NT2/D1 (cell line): ENCODE measurements around the gene UBE2N.
"Not testable (repeated sequence)": the region's sequence is repeated elsewhere in the genome, so short reads cannot be mapped to it uniquely, and the experiment has no call there.

Source experiments
- DNase-seq: peaks from one replicate; pipeline ENCODE4 v3.0.0-alpha.2; 2011; ENCODE audit warnings: low read depth, low spot score
- H3K27me3 ChIP-seq: 2 replicates; pipeline ENCODE4 v1.6.0; 2011; ENCODE audit warnings: mild to moderate bottlenecking; ENCODE audit not compliant: insufficient read length, insufficient read depth
- H3K36me3 ChIP-seq: 2 replicates; pipeline ENCODE4 v1.6.1; 2011; ENCODE audit warnings: mild to moderate bottlenecking, low read length, mixed read lengths; ENCODE audit not compliant: insufficient read depth, insufficient read length
- H3K4me1 ChIP-seq: 2 replicates; pipeline ENCODE4 v1.5.1; 2011; ENCODE audit not compliant: insufficient read depth, insufficient read length
- H3K4me3 ChIP-seq: 2 replicates; pipeline ENCODE4 v1.5.1; 2011; ENCODE audit warnings: low read depth; ENCODE audit not compliant: insufficient read length
- H3K9ac ChIP-seq: 2 replicates; pipeline ENCODE4 v1.6.0; 2011; ENCODE audit warnings: low read depth; ENCODE audit not compliant: insufficient read length
- H3K9me3 ChIP-seq: 2 replicates; pipeline ENCODE4 v1.5.1; 2011; ENCODE audit warnings: mild to moderate bottlenecking, low read length; ENCODE audit not compliant: insufficient read depth
- SUZ12 ChIP-seq: IDR thresholded peaks from 2 replicates; pipeline ENCODE4 v1.6.1; 2011; ENCODE audit not compliant: insufficient read length, insufficient read depth; ENCODE audit errors: extremely low read depth
- YY1 ChIP-seq: IDR thresholded peaks from 2 replicates; pipeline ENCODE4 v1.6.1; 2011; ENCODE audit not compliant: insufficient read length, insufficient read depth
- ZNF274 ChIP-seq: IDR thresholded peaks from 2 replicates; pipeline ENCODE4 v1.6.1; 2011; ENCODE audit warnings: mild to moderate bottlenecking, low read depth, low read length

The UBE2N gene

DNA sequence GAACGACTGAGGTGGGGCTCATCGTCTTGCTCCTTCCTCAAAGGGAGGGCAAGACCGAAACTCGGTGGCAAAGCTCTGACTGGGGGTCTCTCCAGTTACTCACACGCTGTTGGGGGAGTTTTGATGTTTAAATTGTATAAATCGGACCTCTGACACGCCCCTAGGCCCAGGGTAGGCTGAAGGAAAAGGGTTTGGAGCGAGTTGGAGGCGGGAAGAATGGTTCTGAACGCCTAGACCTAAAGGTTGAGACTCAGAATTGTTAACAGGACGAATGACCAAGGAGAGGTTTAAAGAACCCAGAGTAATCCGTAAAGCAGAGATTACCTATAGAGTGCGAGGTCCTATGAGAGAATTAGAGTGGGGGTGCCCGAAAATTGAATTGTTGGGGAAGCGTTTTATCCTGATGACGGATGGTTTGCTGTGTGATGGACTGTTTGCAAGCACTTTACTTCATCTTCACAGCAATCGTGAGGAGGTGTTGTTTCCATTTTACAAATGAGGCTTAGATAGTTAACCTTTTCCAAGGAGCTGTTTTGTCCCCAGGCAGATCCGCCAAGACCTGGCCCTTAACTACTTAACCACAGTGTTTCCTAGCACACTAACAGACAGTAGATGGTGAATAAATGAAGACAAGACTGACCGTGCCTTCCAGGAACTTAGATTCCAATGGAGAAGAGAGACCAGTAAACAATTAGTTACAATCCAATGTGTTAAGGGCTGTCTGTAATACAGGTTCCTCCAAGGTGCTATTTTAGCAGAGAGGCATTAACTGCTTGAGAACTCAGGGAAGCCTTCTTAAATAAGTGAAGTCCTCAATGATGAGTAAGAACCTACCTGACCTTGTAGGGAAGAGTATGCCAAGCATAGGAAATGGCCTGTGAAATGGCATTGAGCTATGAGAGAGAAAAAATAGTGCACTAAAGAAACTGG lies 929 bp upstream of the UBE2N start:
- Histone ChIP-seq H3K4me1 (peaks cover 2% of the 10 kb centered on the region), H3K36me3 (peaks cover 6% of the 10 kb centered on the region), H3K9ac (peak overlapping the region; percentile 96), H3K9me3 (no peaks in the 10 kb centered on the region), H3K4me3 (peak overlapping the region; percentile 79), H3K27me3 (no peaks in the 10 kb centered on the region)
- DNase-seq, result no peak
- TF ChIP-seq YY1, result no peak
- no peak for TF ChIP-seq ZNF274
- no peak for TF ChIP-seq SUZ12

DNA sequence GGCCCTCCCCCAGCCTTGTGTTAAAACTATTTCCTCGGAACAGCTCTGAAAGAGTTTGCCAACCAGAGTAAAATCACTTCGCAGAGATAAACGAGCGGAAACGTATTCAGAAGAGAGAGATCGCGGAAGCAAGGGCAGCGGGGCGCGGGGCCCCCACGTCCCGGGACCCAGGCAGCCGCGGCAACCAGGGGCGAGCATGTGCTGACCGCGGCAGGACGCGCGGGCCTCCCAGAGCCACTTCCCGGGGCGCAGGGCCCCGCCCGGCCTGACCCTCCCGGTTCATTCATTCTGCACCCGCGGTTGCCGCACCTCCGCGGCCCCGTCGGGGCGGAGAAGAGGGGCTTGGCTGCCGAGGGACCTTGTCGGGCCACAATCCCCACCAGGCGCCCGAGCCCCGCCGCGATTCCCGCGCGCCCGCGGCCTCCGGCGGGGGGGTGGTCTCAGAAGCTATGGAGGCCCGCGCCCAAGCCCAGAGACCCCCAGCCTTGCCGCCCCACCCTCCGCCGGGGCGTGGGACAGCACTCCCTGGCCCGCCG lies 598 bp downstream of the UBE2N start:
- H3K4me1 ChIP-seq, result peaks cover 2% of the 10 kb centered on the region

DNA sequence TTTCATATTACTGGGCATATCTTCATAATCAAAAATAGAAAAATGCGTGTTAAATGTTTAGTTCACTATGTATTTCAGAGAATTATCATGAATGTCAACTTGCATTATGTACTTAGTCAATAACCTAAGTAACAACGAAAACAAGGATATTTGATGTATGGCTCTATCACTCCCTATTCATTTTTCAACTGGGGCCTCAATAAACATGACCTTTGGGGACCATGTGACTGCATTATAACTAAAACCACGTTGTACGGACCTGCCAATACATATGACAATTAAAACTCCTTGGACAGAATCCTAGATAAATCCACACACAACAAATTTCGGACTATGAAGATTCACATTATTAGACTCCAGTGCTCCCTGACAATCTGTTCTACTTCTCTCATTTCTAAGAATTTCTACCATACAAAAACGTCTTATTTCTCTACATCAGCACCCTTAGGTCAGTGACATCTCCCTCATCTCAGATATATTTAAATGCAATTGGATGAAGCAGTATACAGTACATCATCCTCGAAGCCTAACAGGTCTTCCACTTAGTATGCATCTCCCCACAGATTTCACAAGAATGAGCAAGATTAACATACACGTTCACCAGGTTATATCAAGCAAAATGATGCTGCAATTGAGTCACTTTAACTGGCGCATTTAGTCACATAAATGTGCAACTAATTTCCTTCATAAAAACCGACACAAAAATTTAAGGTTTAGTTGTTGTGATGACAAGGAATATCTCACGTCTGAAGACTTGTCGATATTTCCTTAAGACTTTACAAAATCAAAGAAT lies 1.5 kb downstream of the UBE2N start:
- Histone ChIP-seq H3K4me1 (peaks cover 2% of the 10 kb centered on the region), H3K9ac (peak overlapping the region; percentile 95), H3K27me3 (no peaks in the 10 kb centered on the region)

More for the DNA sequence above, 598 bp downstream of the UBE2N start:
- TF ChIP-seq ZNF274 (no peak), SUZ12 (no peak), YY1 (no peak)
- Histone ChIP-seq H3K9me3 (no peaks in the 10 kb centered on the region), H3K36me3 (peaks cover 6% of the 10 kb centered on the region), H3K9ac (peak overlapping the region; percentile 95), H3K27me3 (no peaks in the 10 kb centered on the region), H3K4me3 (peak overlapping the region; percentile 87)
- no peak for DNase-seq

DNA sequence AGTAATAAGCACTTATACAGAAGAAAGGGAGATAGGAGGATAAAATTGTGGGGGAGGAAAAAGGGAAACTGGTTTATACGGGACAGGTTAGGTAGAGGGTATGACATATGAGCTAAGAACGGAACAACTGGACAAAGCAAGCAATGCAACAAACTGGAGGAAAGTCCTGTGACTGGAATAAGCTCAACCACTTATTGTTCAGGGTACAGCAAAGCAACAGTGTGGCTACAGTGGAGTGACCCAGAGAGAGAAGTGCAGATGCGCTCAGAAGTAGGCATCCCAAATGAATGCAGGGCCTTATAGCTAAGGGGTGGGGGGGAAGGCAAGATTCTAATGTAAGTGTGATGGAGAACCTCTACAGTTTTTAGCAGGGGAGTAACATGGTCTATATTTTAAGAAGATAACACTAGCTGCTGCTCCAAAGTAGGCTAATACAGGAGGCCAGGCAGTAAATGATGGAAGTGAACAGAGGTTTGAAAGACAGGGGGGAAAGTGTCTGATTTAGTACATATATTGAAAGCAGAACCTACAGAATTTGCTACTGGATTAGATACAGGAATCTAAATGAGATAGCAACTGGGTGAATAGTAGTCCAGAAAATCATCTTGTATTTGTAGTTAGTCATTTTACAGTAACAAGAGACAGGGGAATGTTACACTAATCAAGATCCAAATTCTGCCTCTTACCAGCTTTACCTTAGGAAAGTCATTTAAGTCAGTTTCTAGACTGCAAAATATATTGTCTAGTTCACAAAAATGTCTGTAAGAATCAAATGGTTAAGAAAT lies 3.3 kb downstream of the UBE2N start:
- Histone ChIP-seq H3K4me1 (no peaks in the 10 kb centered on the region), H3K36me3 (peaks cover 6% of the 10 kb centered on the region), H3K9ac (no peak overlapping the region), H3K27me3 (no peaks in the 10 kb centered on the region), H3K4me3 (no peak overlapping the region), H3K9me3 (no peaks in the 10 kb centered on the region)
- no peak for DNase-seq
- TF ChIP-seq YY1, result no peak

More for the DNA sequence above, 1.5 kb downstream of the UBE2N start:
- Histone ChIP-seq H3K4me3 (peak overlapping the region; percentile 87), H3K36me3 (peaks cover 6% of the 10 kb centered on the region), H3K9me3 (no peaks in the 10 kb centered on the region)
- DNase-seq, result no peak
- no peak for TF ChIP-seq ZNF274
- TF ChIP-seq SUZ12, result no peak
- TF ChIP-seq YY1, result no peak

DNA sequence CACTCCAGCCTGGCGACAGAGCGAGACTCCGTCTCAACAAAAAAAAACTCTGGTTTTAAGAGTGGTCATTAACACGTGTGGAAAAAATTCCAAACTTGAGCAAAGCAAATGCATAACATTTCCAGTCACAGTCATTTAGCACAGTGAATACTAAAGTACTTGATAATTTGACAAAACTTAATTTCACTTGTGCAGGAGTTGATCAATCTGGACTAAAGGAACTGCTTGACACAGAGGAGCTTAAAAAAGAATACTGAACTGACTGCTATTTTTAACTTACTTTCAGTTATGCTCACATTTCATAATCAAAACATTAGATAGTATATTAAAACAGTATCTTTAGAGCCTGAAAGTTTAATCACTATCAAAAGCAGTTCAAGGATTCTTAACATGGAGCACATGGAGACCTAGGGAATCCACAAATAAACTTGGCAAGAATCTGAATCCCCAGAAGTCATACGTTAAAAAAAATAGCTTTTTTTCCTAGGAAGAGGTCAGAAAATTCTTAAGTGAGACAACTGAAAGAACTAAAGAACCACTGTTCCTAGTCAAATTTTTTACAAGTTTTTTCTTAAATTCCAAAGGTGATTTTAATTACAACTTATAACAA lies 7.4 kb downstream of the UBE2N start:
- peaks cover 6% of the 10 kb centered on the region for H3K36me3 ChIP-seq
- H3K4me1 ChIP-seq, result no peaks in the 10 kb centered on the region
- H3K9ac ChIP-seq, result no peak overlapping the region
- no peaks in the 10 kb centered on the region for H3K27me3 ChIP-seq
- H3K4me3 ChIP-seq, result no peak overlapping the region
- no peak for DNase-seq
- TF ChIP-seq YY1 (no peak), ZNF274 (no peak), SUZ12 (no peak)
- no peaks in the 10 kb centered on the region for H3K9me3 ChIP-seq

DNA sequence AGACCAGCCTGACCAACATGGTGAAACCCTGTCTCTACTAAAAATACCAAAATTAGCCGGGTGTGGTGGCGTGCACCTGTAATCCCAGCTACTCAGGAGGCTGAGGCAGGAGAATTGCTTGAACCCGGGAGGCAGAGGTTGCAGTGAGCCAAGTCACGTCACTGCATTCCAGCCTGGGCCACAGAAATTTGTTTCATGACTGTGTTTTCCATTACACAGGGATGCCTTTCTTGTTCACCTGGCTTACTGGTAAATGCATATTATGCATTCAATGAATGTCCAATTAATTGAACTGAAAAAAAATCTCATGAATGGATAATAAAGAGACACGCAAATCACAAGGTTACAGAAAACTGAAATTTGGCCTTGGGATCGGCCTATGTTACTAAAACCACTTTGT lies 9.7 kb downstream of the UBE2N start:
- DNase-seq, H3K9me3 ChIP-seq, H3K4me3 ChIP-seq, H3K27me3 ChIP-seq, H3K36me3 ChIP-seq, H3K9ac ChIP-seq, H3K4me1 ChIP-seq: not testable (repeated sequence)
